GM21360 (cell line): ENCODE data around the gene HSD11B2.

Experiments used
- ATAC-seq: cut with Tn5 transposase; IDR thresholded peaks from one replicate; pipeline ENCODE4 v1.9.1; 2021; ENCODE audit warnings: mild to moderate bottlenecking, moderate library complexity; ENCODE audit not compliant: unreplicated experiment

HSD11B2 gene

GRCh38 chr16:67430977-67431774 lies at the start of gene HSD11B2:
Gene HSD11B2, plus strand, starts transcription at chr16:67431121. Its CDS starts 128 bp downstream, at chr16:67431249.
- ATAC-seq, result no peak

GRCh38 chr16:67383284-67383683 lies 47.6 kb upstream of the HSD11B2 start:
- no peak for ATAC-seq

- no peak for ATAC-seq
These were observed 46.0 kb upstream of the HSD11B2 start for GRCh38 chr16:67384778-67385510.

GRCh38 chr16:67386861-67387455 lies 44.0 kb upstream of the HSD11B2 start:
- no peak for ATAC-seq

- no peak for ATAC-seq
These were observed 43.3 kb upstream of the HSD11B2 start for GRCh38 chr16:67387479-67388079.

- ATAC-seq, result no peak
These were observed 42.7 kb upstream of the HSD11B2 start for GRCh38 chr16:67388191-67388590.

GRCh38 chr16:67388591-67388990 lies 42.3 kb upstream of the HSD11B2 start:
- no peak for ATAC-seq

- no peak for ATAC-seq
These were observed 40.8 kb upstream of the HSD11B2 start for GRCh38 chr16:67389911-67390815.

- ATAC-seq, result no peak
These were observed 40.0 kb upstream of the HSD11B2 start for GRCh38 chr16:67390816-67391423.

- no peak for ATAC-seq
These were observed 39.3 kb upstream of the HSD11B2 start for GRCh38 chr16:67391424-67392300.

GRCh38 chr16:67392301-67393059 lies 38.4 kb upstream of the HSD11B2 start:
- no peak for ATAC-seq

- no peak for ATAC-seq
These were observed 37.7 kb upstream of the HSD11B2 start, which contains the start of gene TPPP3 for GRCh38 chr16:67393111-67393787. Gene TPPP3, minus strand, starts transcription at chr16:67393498. Its CDS starts 2,387 bp downstream, at chr16:67391111.

- no peak for ATAC-seq
These were observed 37.1 kb upstream of the HSD11B2 start for GRCh38 chr16:67393788-67394154.

GRCh38 chr16:67394155-67395104 lies 36.5 kb upstream of the HSD11B2 start:
- no peak for ATAC-seq

GRCh38 chr16:67395105-67395457 lies 35.8 kb upstream of the HSD11B2 start:
- no peak for ATAC-seq

GRCh38 chr16:67395458-67396158 lies 35.3 kb upstream of the HSD11B2 start:
- no peak for ATAC-seq
